ENCODE measurements around the gene TFB1M.

The TFB1M gene

GRCh38 chr6:155267411-155267810 is 46.9 kb downstream of the TFB1M start:
- DNase-seq (ENCODE audit: insufficient read length, low spot score) = no peak
- no peak for FAIRE-seq

- DNase-seq (ENCODE audit: insufficient read length, low spot score) = no peak
- no peak for FAIRE-seq
Observed at GRCh38 chr6:155265843-155266535, 48.3 kb downstream of the TFB1M start.

GRCh38 chr6:155264693-155265320 is 49.5 kb downstream of the TFB1M start:
- no peak for FAIRE-seq
- DNase-seq (ENCODE audit: insufficient read length, low spot score) = no peak

GRCh38 chr6:155263373-155264063 is 50.8 kb downstream of the TFB1M start, which contains the start of gene CLDN20:
Gene CLDN20 (plus strand): TSS chr6:155264013. CDS start chr6:155275720, 11,707 bp downstream.
- FAIRE-seq = no peak

GRCh38 chr6:155262655-155263054 is 51.6 kb downstream of the TFB1M start:
- FAIRE-seq (no peak), DNase-seq (ENCODE audit: insufficient read length, low spot score) (no peak)

More at GRCh38 chr6:155263373-155264063, 50.8 kb downstream of the TFB1M start, which contains the start of gene CLDN20:
- DNase-seq (ENCODE audit: insufficient read length, low spot score) = no peak

GRCh38 chr6:155261111-155261900 is 53.0 kb downstream of the TFB1M start:
- DNase-seq (ENCODE audit: insufficient read length, low spot score) = no peak
- no peak for FAIRE-seq

GRCh38 chr6:155260686-155261085 is 53.6 kb downstream of the TFB1M start:
- DNase-seq (ENCODE audit: insufficient read length, low spot score) = no peak
- peak; percentile 26 for FAIRE-seq

GRCh38 chr6:155259897-155260296 is 54.4 kb downstream of the TFB1M start:
- DNase-seq (ENCODE audit: insufficient read length, low spot score) = no peak
- no peak for FAIRE-seq

- DNase-seq (ENCODE audit: insufficient read length, low spot score) (no peak), FAIRE-seq (no peak)
Observed at GRCh38 chr6:155259204-155259603, 55.1 kb downstream of the TFB1M start.

- no peak for DNase-seq (ENCODE audit: insufficient read length, low spot score)
Observed at GRCh38 chr6:155257796-155258195, 56.5 kb downstream of the TFB1M start.

GRCh38 chr6:155256122-155256795 is 58.0 kb downstream of the TFB1M start:
- FAIRE-seq = no peak
- no peak for DNase-seq (ENCODE audit: insufficient read length, low spot score)

More at GRCh38 chr6:155257796-155258195, 56.5 kb downstream of the TFB1M start:
- FAIRE-seq = no peak

- no peak for FAIRE-seq
- no peak for DNase-seq (ENCODE audit: insufficient read length, low spot score)
Observed at GRCh38 chr6:155254139-155254538, 60.1 kb downstream of the TFB1M start.

- FAIRE-seq = no peak
- no peak for DNase-seq (ENCODE audit: insufficient read length, low spot score)
Observed at GRCh38 chr6:155253337-155253736, 60.9 kb downstream of the TFB1M start.

GRCh38 chr6:155252581-155252980 is 61.7 kb downstream of the TFB1M start:
- no peak for FAIRE-seq
- DNase-seq (ENCODE audit: insufficient read length, low spot score) = no peak

GRCh38 chr6:155250701-155251381 is 63.4 kb downstream of the TFB1M start:
- DNase-seq (ENCODE audit: insufficient read length, low spot score) (no peak), FAIRE-seq (no peak)

- peak; percentile 53 for FAIRE-seq
Observed at GRCh38 chr6:155248008-155249001, 66.0 kb downstream of the TFB1M start.

GRCh38 chr6:155247618-155248007 is 66.7 kb downstream of the TFB1M start:
- DNase-seq (ENCODE audit: insufficient read length, low spot score) (no peak), FAIRE-seq (no peak)

More at GRCh38 chr6:155248008-155249001, 66.0 kb downstream of the TFB1M start:
- DNase-seq (ENCODE audit: insufficient read length, low spot score) = peak; percentile 19

- FAIRE-seq (no peak), DNase-seq (ENCODE audit: insufficient read length, low spot score) (no peak)
Observed at GRCh38 chr6:155246825-155247224, 67.5 kb downstream of the TFB1M start.
